ENCODE data around the gene FAM83E. TPM values are rescaled to one million over a fixed set of nuclear protein-coding genes. Genes with fewer than 3 reads are reported as not detected.

The FAM83E gene
- total RNA-seq, 1 donor from 2014 or later = 0.64 TPM

- Mint-ChIP-seq H3K36me3 (ENCODE audit: low read depth, unreplicated experiment) (peaks cover 5% of the 10 kb centered on the region), H3K4me3 (ENCODE audit: unreplicated experiment) (peak overlapping the region; percentile 67), H3K27ac (ENCODE audit: unreplicated experiment) (no peak overlapping the region), H3K27me3 (ENCODE audit: unreplicated experiment) (peaks cover 22% of the 10 kb centered on the region), H3K4me1 (ENCODE audit: unreplicated experiment) (peaks cover 19% of the 10 kb centered on the region), H3K9me3 (ENCODE audit: unreplicated experiment) (no peaks in the 10 kb centered on the region)
- TF ChIP-seq CTCF (IDR thresholded peaks at IDR 0.05; ENCODE audit: unreplicated experiment) = no peak
- DNase-seq (ENCODE audit: low spot score) = peak; percentile 67
Measured at GRCh38 chr19:48635263-48635965, 20.5 kb upstream of the FAM83E start.

GRCh38 chr19:48634424-48635262 is 19.8 kb upstream of the FAM83E start:
- no peak overlapping the region for H3K27ac Mint-ChIP-seq (ENCODE audit: unreplicated experiment)
- H3K27me3 Mint-ChIP-seq (ENCODE audit: unreplicated experiment) = peaks cover 25% of the 10 kb centered on the region
- TF ChIP-seq CTCF (IDR thresholded peaks at IDR 0.05; ENCODE audit: unreplicated experiment) = no peak
- no peaks in the 10 kb centered on the region for H3K9me3 Mint-ChIP-seq (ENCODE audit: unreplicated experiment)
- H3K36me3 Mint-ChIP-seq (ENCODE audit: low read depth, unreplicated experiment) = peaks cover 5% of the 10 kb centered on the region
- H3K4me1 Mint-ChIP-seq (ENCODE audit: unreplicated experiment) = peaks cover 14% of the 10 kb centered on the region
- H3K4me3 Mint-ChIP-seq (ENCODE audit: unreplicated experiment) = peak overlapping the region; percentile 67
- peak; percentile 84 for DNase-seq (ENCODE audit: low spot score)

GRCh38 chr19:48634036-48634342 is 19.1 kb upstream of the FAM83E start:
- Mint-ChIP-seq H3K27ac (ENCODE audit: unreplicated experiment) (no peak overlapping the region), H3K9me3 (ENCODE audit: unreplicated experiment) (no peaks in the 10 kb centered on the region), H3K4me3 (ENCODE audit: unreplicated experiment) (no peak overlapping the region)

GRCh38 chr19:48633148-48634035 is 18.5 kb upstream of the FAM83E start:
- peaks cover 12% of the 10 kb centered on the region for H3K4me1 Mint-ChIP-seq (ENCODE audit: unreplicated experiment)
- H3K27ac Mint-ChIP-seq (ENCODE audit: unreplicated experiment) = no peak overlapping the region
- peaks cover 25% of the 10 kb centered on the region for H3K27me3 Mint-ChIP-seq (ENCODE audit: unreplicated experiment)
- H3K9me3 Mint-ChIP-seq (ENCODE audit: unreplicated experiment) = no peaks in the 10 kb centered on the region
- H3K4me3 Mint-ChIP-seq (ENCODE audit: unreplicated experiment) = peak overlapping the region; percentile 4
- no peak for DNase-seq (ENCODE audit: low spot score)
- peaks cover 2% of the 10 kb centered on the region for H3K36me3 Mint-ChIP-seq (ENCODE audit: low read depth, unreplicated experiment)
- no peak for TF ChIP-seq CTCF (IDR thresholded peaks at IDR 0.05; ENCODE audit: unreplicated experiment)

More at GRCh38 chr19:48634036-48634342, 19.1 kb upstream of the FAM83E start:
- no peak for DNase-seq (ENCODE audit: low spot score)
- Mint-ChIP-seq H3K36me3 (ENCODE audit: low read depth, unreplicated experiment) (peaks cover 5% of the 10 kb centered on the region), H3K27me3 (ENCODE audit: unreplicated experiment) (peaks cover 22% of the 10 kb centered on the region), H3K4me1 (ENCODE audit: unreplicated experiment) (peaks cover 14% of the 10 kb centered on the region)
- TF ChIP-seq CTCF (IDR thresholded peaks at IDR 0.05; ENCODE audit: unreplicated experiment) = no peak
